ENCODE measurements around the gene TGIF1. TPM values are rescaled to one million over a fixed set of nuclear protein-coding genes. Genes with fewer than 3 reads are reported as not detected.

Gene TGIF1
- total and polyA plus RNA-seq, 2 of the 4 experiments (the other 2 are of a cell fraction): 62.1 to 118 TPM

GRCh38 chr18:3491981-3492555 is 42.1 kb downstream of the TGIF1 start:
- H3K79me1 ChIP-seq (ENCODE audit: low read depth in 1 of 2, low read length in 2 of 2): no peaks in the 10 kb centered on the region
- H3K4ac ChIP-seq (ENCODE audit: low read depth, low read length): no peak overlapping the region
- intact Hi-C loops (cut with micrococcal nuclease) (no loop called here), dilution Hi-C loops (cut with HindIII; ENCODE audit: low sequenced_read_pairs, unreplicated experiment) (no loop called here), in situ Hi-C loops (cut with MboI; ENCODE audit: low sequenced_read_pairs) (no loop called here)
- no peak overlapping the region for H2BK120ac ChIP-seq (ENCODE audit: low read depth, low read length)
- WGBS, 2 experiments (ENCODE audit: extremely low coverage in 2 of 2, insufficient read length in 1 of 2): no CpG with 5 or more reads among the region's 1 CpG
- H3K56ac ChIP-seq (ENCODE audit: extremely low read depth, insufficient read depth, low read length): no peak overlapping the region
- no peak overlapping the region for H4K5ac ChIP-seq (ENCODE audit: low read depth, low read length)
- ChIA-PET POLR2A (ENCODE audit: unreplicated experiment) (no interaction called here), CTCF (interaction anchor here (1.0 kb wide), 1 partner anchor 10 kb away, joined by 3 read pairs; no protein-coding TSS in a partner anchor)
- H2BK15ac ChIP-seq (ENCODE audit: low read depth, low read length): no peak overlapping the region
- H2AFZ ChIP-seq (replicated peaks; ENCODE audit: low read length, poor library complexity): no peak overlapping the region
- H3K9me1 ChIP-seq (ENCODE audit: insufficient read depth, low read length): no peaks in the 10 kb centered on the region
- no peak overlapping the region for H3K4me3 ChIP-seq (ENCODE audit: insufficient read depth, low read depth, low read length)
- H3K14ac ChIP-seq (replicated peaks; ENCODE audit: low read depth, low read length): no peak overlapping the region
- H3K4me2 ChIP-seq (ENCODE audit: low read depth, low read length): no peak overlapping the region
- DNase-seq (no peak), ATAC-seq (ENCODE audit: low read depth) (no peak)
- H2BK5ac ChIP-seq (ENCODE audit: low read depth, low read length, poor library complexity, severe bottlenecking): no peak overlapping the region
- H3K27ac ChIP-seq (ENCODE audit: insufficient read depth, low read length): no peak overlapping the region
- H3K4me1 ChIP-seq (ENCODE audit: control insufficient read depth, insufficient read depth, low read length): no peaks in the 10 kb centered on the region
- H4K91ac ChIP-seq (ENCODE audit: insufficient read depth, low read depth, low read length): no peak overlapping the region
- no peak overlapping the region for H3K9ac ChIP-seq (ENCODE audit: low read depth, low read length)
- BruUV-seq (replicated peaks): no TSS peak
- no peaks in the 10 kb centered on the region for H3K36me3 ChIP-seq (ENCODE audit: control insufficient read depth, insufficient read depth, low read length)
- H3K27me3 ChIP-seq (ENCODE audit: control insufficient read depth, insufficient read depth, low read length): 0 out of 2 replicates have a peak, but pooled peaks cover 4% of the 10 kb centered on the region
- no peaks in the 10 kb centered on the region for H3K9me3 ChIP-seq (ENCODE audit: control insufficient read depth, insufficient read depth, low read length)
- TF ChIP-seq BHLHE40 (IDR thresholded peaks at IDR 0.05; ENCODE audit: low read depth, low read length): no peak
- no peak for TF ChIP-seq CEBPB (IDR thresholded peaks at IDR 0.05; ENCODE audit: low read depth, low read length)
- TF ChIP-seq RAD21 (IDR thresholded peaks at IDR 0.05; ENCODE audit: low read length): no peak
- no peak for TF ChIP-seq RFX5 (IDR thresholded peaks at IDR 0.05; ENCODE audit: low read depth, low read length)
- TF ChIP-seq CHD1 (IDR thresholded peaks at IDR 0.05; ENCODE audit: low read depth, low read length): no peak
- H3K18ac ChIP-seq (ENCODE audit: low read depth, low read length): no peak overlapping the region
- H4K20me1 ChIP-seq (ENCODE audit: insufficient read depth, low read length): no peaks in the 10 kb centered on the region
- no peak overlapping the region for H2AK5ac ChIP-seq (ENCODE audit: low read depth, low read length)
- no peak overlapping the region for H3K23ac ChIP-seq (ENCODE audit: low read depth, low read length)
- H2BK20ac ChIP-seq (ENCODE audit: low read depth, low read length): no peak overlapping the region
- H4K8ac ChIP-seq (ENCODE audit: low read depth in 2 of 2, low read length in 2 of 2): no peak overlapping the region
- no peak overlapping the region for H2AK9ac ChIP-seq (replicated peaks; ENCODE audit: low read depth, low read length, poor library complexity)

Measured in IMR-90 (cell line).